Fibroblast of lung (primary cell): ENCODE data around the gene MECR. TPM values are rescaled to one million over a fixed set of nuclear protein-coding genes. Genes with fewer than 3 reads are reported as not detected.
A peak's percentile ranks its signal among the peaks of the same experiment; 100 is the strongest.

Experiments used
- DNase-seq, 2 donors: peaks; one replicate each; pipeline versions ENCODE4 v3.0.0 to v3.0.0-alpha.2; 2010; ENCODE audit warnings: low read depth in 2 of 2
- H2AFZ ChIP-seq: 2 replicates; pipeline ENCODE4 v1.5.1; 2012; ENCODE audit warnings: low read length, control low read depth, inconsistent platforms
- H3K27ac ChIP-seq: 2 replicates; pipeline ENCODE4 v1.5.1; 2011; ENCODE audit warnings: low read length, control low read depth; ENCODE audit not compliant: insufficient read depth
- H3K27me3 ChIP-seq: 2 replicates; pipeline ENCODE4 v1.5.1; 2011; ENCODE audit warnings: mild to moderate bottlenecking, low read length; ENCODE audit not compliant: control insufficient read depth, insufficient read depth
- H3K36me3 ChIP-seq: 2 replicates; pipeline ENCODE4 v1.5.1; 2011; ENCODE audit warnings: low read length; ENCODE audit not compliant: control insufficient read depth, insufficient read depth
- H3K4me1 ChIP-seq: 2 replicates; pipeline ENCODE4 v1.5.1; 2011; ENCODE audit warnings: low read length; ENCODE audit not compliant: control insufficient read depth, insufficient read depth; ENCODE audit errors: extremely low read depth
- H3K4me2 ChIP-seq: 2 replicates; pipeline ENCODE4 v1.5.1; 2011; ENCODE audit warnings: low read length, control low read depth; ENCODE audit not compliant: insufficient read depth; ENCODE audit errors: extremely low read depth
- H3K4me3 ChIP-seq, 4 experiments: fragments of 200-600 bp in 1 of 4; sonication (generic) in 1 of 4; replicated peaks in 1 of 4; 2 replicates each; pipeline ENCODE4 v1.5.1; 2011 to 2016; ENCODE audit warnings: low read length in 4 of 4, low read depth in 3 of 4, mild to moderate bottlenecking in 3 of 4, control low read depth in 2 of 4, inconsistent platforms in 1 of 4, mixed read lengths in 1 of 4; ENCODE audit not compliant: insufficient read depth in 1 of 4; ENCODE audit errors: control extremely low read depth in 1 of 4
- H3K79me2 ChIP-seq: 2 replicates; pipeline ENCODE4 v1.5.1; 2012; ENCODE audit warnings: mild to moderate bottlenecking, low read length, inconsistent platforms; ENCODE audit not compliant: control insufficient read depth, insufficient read depth
- H3K9ac ChIP-seq: 2 replicates; pipeline ENCODE4 v1.5.1; 2011; ENCODE audit warnings: mild to moderate bottlenecking, low read length, control low read depth; ENCODE audit not compliant: insufficient read depth
- H3K9me3 ChIP-seq: 2 replicates; pipeline ENCODE4 v1.5.1; 2012; ENCODE audit warnings: low read depth, low read length; ENCODE audit not compliant: control insufficient read depth, insufficient read depth
- H4K20me1 ChIP-seq: 2 replicates; pipeline ENCODE4 v1.5.1; 2011; ENCODE audit warnings: low read length; ENCODE audit not compliant: control insufficient read depth, insufficient read depth; ENCODE audit errors: extremely low read depth
- EZH2 ChIP-seq: IDR thresholded peaks from 2 replicates; pipeline ENCODE4 v1.5.1; 2012; ENCODE audit warnings: low read length, control low read depth, mild to moderate bottlenecking; ENCODE audit errors: missing control alignments
- polyA plus RNA-seq, 2 donors: library from polyadenylated mRNA; depleted of rRNA in 1 of 2; stranded (reverse) in 1 of 2; unstranded in 1 of 2; fragments of >200 nt; gene quantifications; 2 replicates each; pipeline ENCODE4 v1.2.1, GENCODE V29; 2011 to 2012; ENCODE audit warnings: missing spikeins in 1 of 2
- total RNA-seq: library from RNA; depleted of rRNA; stranded (reverse); fragments of >200 nt; gene quantifications from 2 replicates; pipeline ENCODE4 v1.2.1, GENCODE V29; 2014
- TF ChIP-seq, protein P1 (sequence below), 2 donors: IDR thresholded peaks in 1 of 2; conservative IDR thresholded peaks in 1 of 2; 1 replicate in 1 of 2; 2 replicates in 1 of 2; pipeline ENCODE4 v1.5.1; 2011 to 2012; ENCODE audit warnings: low read length in 2 of 2, control low read depth in 1 of 2, inconsistent platforms in 1 of 2, low read depth in 1 of 2, mild to moderate bottlenecking in 1 of 2

MECR gene
- total and polyA plus RNA-seq, 2 donors (not counting 1 experiment from before 2014, with no cell fraction given): 17.5 to 19.8 TPM

DNA sequence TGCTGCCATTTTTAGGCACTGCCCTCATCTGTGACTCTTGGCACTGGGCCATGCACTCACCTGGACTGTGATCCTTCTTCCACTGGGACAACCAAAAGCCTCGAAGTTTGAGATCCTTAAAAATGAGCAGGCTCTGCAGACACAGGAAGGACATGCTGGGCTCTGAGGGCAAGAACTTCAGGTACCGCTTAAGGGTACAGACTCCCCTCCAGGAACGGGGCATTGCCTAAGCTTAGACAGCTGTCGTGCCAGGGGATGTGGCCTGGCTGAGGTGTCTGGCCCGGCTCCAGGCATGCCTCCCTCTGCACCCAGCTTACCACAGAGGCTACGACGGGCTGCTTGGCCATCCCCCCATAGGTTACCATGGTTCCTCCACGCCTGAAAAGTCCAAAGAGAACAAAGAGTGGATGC is 34.8 kb downstream of the MECR start:
- H3K36me3 ChIP-seq: peaks cover 13% of the 10 kb centered on the region
- DNase-seq: peak in 1 of 2 donors; percentile 27

DNA sequence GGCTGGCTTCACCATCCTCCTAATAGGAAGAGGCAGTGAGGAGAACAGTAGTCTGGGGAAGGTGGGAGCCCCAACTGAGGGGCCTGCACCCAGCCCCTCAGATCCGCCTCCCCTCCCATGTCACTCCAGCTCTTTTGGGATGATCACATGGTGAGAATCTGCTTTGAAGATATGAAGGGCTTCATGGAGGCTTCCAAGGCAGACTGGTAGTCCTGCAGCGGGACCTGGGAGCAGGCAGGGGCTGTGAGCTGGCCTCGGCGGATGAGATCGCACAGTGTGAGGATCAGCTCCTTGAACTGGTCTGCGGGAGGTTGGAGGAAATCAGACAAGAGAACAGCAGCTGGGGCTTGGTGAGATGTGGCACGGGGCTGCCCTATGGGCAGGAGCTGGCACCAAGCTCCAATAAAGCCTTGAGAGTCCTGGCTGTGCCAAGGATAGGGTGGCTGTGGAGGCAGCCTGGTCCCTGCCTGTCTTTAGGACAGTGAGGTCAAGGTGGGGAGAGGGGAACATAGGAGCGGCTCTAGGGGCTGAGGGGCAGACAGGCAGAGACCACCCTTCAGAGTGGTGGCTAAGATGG is 36.8 kb downstream of the MECR start:
- no peak overlapping the region for H3K4me3 ChIP-seq
- H3K27me3 ChIP-seq: no peaks in the 10 kb centered on the region
- peaks cover 14% of the 10 kb centered on the region for H3K4me1 ChIP-seq
- no peak overlapping the region for H3K4me2 ChIP-seq
- no peak overlapping the region for H3K27ac ChIP-seq
- no peak for DNase-seq
- H3K9ac ChIP-seq: no peak overlapping the region
- H3K36me3 ChIP-seq: peaks cover 9% of the 10 kb centered on the region
- no peaks in the 10 kb centered on the region for H3K9me3 ChIP-seq
- H4K20me1 ChIP-seq: no peaks in the 10 kb centered on the region
- H3K79me2 ChIP-seq: no peaks in the 10 kb centered on the region
- no peak for TF ChIP-seq EZH2
- TF ChIP-seq, protein P1, sequence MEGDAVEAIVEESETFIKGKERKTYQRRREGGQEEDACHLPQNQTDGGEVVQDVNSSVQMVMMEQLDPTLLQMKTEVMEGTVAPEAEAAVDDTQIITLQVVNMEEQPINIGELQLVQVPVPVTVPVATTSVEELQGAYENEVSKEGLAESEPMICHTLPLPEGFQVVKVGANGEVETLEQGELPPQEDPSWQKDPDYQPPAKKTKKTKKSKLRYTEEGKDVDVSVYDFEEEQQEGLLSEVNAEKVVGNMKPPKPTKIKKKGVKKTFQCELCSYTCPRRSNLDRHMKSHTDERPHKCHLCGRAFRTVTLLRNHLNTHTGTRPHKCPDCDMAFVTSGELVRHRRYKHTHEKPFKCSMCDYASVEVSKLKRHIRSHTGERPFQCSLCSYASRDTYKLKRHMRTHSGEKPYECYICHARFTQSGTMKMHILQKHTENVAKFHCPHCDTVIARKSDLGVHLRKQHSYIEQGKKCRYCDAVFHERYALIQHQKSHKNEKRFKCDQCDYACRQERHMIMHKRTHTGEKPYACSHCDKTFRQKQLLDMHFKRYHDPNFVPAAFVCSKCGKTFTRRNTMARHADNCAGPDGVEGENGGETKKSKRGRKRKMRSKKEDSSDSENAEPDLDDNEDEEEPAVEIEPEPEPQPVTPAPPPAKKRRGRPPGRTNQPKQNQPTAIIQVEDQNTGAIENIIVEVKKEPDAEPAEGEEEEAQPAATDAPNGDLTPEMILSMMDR (conservative IDR thresholded peaks at IDR 0.05 in 1 of 2, IDR thresholded peaks at IDR 0.05 in 1 of 2; ENCODE audit: low read depth in 1 of 2, low read length in 2 of 2): no peak
- no peak overlapping the region for H2AFZ ChIP-seq

More for the DNA sequence above, 34.8 kb downstream of the MECR start:
- no peak overlapping the region for H3K9ac ChIP-seq
- H3K9me3 ChIP-seq: no peaks in the 10 kb centered on the region
- H3K79me2 ChIP-seq: no peaks in the 10 kb centered on the region
- no peaks in the 10 kb centered on the region for H3K27me3 ChIP-seq
- H4K20me1 ChIP-seq: no peaks in the 10 kb centered on the region
- no peak overlapping the region for H3K4me3 ChIP-seq
- TF ChIP-seq, protein P1 (conservative IDR thresholded peaks at IDR 0.05 in 1 of 2, IDR thresholded peaks at IDR 0.05 in 1 of 2; ENCODE audit: low read depth in 1 of 2, low read length in 2 of 2): no peak
- no peak for TF ChIP-seq EZH2
- no peak overlapping the region for H3K4me2 ChIP-seq
- H3K27ac ChIP-seq: peak overlapping the region; percentile 69
- H2AFZ ChIP-seq: no peak overlapping the region
- H3K4me1 ChIP-seq: peaks cover 14% of the 10 kb centered on the region

DNA sequence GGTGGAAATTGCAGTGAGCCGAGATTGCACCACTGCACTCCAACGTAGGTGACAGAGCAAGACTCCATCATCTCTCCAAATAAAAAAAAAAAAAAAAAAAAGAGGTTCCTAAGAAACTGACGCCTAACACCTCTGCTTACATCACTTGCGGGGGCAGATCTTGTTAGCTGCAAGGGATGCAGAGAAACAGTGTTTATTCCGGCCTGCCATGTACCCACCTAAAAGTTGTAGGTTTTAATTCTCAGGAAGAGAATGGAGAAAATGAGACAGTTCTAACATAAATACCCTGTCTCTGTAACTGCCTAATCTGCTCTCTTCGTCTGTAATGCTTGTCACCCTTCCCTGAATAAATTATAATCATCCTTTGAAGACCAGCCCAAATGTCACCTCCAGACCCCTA is 40.0 kb downstream of the MECR start:
- peaks cover 3% of the 10 kb centered on the region for H3K36me3 ChIP-seq
- no peak overlapping the region for H3K4me3 ChIP-seq
- no peak overlapping the region for H3K4me2 ChIP-seq
- H3K27me3 ChIP-seq: no peaks in the 10 kb centered on the region
- H4K20me1 ChIP-seq: no peaks in the 10 kb centered on the region
- DNase-seq: no peak
- H2AFZ ChIP-seq: no peak overlapping the region
- no peak for TF ChIP-seq EZH2
- TF ChIP-seq, protein P1 (conservative IDR thresholded peaks at IDR 0.05 in 1 of 2, IDR thresholded peaks at IDR 0.05 in 1 of 2; ENCODE audit: low read depth in 1 of 2, low read length in 2 of 2): no peak
- no peak overlapping the region for H3K9ac ChIP-seq
- H3K27ac ChIP-seq: no peak overlapping the region
- peaks cover under 1% of the 10 kb centered on the region for H3K4me1 ChIP-seq
- H3K79me2 ChIP-seq: no peaks in the 10 kb centered on the region
- H3K9me3 ChIP-seq: no peaks in the 10 kb centered on the region
